Measurements from ENCODE around the gene TGFB2.

TGFB2 gene

DNA sequence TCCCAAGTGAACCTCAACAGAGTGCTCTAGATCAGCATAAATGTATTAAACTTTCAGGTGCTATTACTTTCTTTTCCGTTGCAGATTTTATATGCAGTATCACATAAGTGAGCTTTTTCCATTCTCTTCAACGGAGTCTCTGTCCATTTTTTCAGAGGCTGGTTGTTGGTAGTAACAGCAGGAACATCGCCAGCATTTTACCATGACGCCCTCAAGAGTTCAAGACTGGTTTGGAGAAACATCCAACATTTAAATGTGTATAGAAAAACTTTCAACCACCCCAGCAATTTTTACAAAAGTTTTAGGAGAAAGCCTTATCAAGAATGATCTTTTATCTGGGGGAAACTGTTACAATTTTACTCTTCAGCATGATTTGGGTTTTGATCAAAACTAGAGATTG is 117.0 kb downstream of the TGFB2 start:
- DNase-seq (ENCODE audit: low read depth in 2 of 2): no peak

DNA sequence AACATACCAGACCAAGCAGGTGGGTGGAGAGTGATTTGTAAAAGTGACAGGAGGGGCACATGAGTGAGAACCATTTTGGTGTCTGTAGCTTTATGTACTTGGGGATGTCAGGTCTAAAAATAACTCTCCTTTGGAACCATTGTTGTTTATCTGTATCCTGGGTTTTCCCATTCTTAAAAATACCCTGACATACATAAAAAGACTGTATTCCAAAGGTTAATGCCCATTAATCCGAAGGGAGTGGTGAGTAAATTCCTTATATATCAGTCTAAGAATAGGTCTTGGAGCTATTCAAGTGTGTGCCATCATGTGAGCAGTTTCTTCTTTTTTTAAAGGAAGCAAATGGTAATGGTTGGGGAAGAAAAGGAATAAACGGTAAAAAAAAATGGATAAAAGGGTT is 117.5 kb downstream of the TGFB2 start:
- DNase-seq (ENCODE audit: low read depth in 2 of 2): no peak

DNA sequence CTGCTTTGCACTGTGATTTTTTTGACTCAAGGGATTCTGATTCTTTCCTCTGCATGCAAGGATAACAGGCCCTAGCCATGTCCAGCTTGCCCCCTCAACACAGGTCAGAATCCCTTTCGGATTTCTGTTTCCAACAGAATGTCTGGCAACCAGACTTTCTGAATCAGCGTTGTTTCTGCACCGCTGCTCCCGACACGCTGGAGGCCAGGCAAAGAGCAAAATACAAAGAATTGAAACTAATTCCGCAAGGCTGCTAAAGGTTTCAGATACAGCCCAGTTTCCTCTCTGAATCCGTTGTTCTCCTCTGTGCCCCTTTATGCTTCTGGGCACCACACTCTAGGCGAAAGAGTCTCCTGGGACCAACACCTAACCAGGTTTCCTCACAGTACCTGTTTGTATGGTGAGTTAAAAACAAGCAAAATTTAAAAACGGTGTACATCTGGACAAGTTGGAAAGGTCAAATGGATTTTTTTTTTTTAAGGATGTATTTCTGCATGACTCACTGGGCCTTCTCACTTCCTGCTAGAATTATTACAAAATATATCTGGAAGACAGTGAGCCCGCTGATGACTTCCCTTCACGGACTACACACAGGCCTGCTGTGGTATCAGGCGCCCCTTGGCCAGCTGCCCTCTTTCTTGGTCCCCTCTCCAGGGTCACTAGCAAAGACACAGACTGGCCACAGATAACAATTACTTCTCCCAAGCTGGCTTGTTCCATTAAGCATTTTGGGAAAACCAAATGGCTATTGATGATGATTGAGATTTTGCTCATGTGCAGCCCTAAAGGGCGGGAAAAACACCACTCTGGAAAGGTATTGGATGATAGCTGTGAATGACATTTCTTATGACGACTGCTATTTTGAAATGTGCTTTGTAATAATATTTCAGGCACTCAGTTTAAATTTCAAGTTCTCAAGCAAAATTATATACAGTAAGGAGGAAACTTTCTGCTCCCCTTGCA is 118.3 kb downstream of the TGFB2 start:
- peak in 1 of 2 experiments; percentile 37 for DNase-seq (ENCODE audit: low read depth in 2 of 2)

DNA sequence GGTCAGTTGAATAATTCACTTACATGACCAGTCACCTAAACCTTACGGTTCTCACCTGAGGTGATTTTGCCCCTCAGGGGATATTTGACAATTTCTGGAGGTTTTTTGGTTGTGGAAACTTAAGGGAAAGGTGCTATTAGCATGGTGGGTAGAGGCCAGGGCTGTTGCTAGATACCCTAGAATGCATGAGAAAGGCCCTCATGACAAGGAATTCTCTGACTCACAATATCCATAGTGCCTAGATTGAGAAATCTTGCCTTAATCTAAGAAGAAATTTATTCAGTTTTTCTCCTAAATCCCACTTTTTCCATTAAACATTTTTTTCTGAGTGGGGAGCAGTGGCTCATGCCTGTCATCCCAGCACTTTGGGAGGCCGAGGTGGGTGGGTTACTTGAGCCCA is 119.7 kb downstream of the TGFB2 start:
- DNase-seq (ENCODE audit: low read depth in 2 of 2): no peak

DNA sequence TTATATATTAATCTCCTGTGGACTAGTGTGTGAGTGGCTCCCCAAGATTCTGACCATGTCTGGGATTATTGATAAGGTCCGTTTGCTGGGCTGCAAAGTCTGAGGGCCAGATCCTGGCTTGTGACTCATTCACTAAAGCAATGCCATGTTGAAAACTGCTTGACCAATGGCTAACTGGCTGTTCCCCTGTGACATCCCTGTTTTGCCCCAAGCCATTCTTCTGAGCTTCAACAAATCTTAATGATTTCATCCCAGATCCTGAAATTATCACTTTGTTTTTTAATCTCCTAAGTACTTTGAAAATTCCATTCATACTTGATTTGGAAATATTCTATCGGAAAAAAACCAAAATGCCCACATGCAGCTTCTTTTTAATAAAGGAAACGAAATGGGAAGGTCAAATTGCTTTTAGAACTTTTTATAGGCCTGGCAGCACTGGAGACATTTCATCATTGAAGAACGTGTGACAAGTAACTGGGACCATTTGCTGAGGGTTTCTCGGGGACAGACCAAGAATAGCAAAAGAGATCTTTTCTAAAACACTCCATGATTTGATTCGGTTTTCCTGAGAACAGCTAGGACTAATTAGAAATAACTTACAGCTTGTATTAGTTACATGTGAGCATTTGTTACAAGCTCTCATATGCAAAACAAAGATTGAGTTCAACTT is 121.3 kb downstream of the TGFB2 start:
- DNase-seq (ENCODE audit: low read depth in 2 of 2): no peak

DNA sequence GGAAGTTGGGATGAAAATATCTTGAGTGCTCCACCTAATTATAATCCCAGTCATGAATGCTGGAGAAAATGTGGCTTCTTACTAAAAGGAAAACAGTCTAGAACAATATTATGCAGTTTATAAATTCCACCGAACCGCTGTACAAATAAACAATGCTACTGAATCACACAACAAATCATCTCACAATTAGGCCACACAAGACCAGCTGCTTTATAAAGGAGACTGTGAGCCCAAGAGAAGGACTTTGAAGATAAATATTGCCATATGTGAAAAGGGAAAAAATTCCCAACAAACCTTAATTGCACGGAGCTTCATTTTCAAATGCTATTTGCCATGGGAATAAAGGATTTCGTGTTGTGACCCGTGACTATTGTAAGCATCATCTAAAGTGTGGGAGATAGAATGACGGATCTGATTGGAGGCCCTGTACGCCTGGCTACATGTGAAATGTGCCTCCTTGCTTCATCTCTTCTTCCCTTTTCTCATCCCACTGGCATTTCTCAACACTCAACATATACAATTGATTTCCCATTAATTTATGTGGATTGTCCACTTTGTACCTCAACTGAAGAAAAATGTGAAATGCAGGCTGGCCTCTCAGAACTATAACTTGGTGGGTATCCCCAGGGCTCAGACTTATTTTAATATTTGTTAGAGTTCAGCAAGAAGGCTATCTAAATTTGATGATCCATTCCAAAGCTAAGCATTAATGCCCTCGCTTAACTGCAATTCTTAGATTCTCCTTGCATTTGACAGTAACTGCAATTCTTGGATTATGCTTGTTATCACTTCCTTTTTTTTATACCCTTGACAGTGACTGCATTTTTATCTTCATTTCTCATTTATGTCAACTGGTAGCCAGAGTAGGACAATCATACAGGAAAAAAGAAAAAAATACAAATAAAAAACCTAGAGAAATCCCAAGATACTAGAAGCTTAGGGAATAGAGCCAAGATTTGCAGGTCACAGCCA is 122.3 kb downstream of the TGFB2 start:
- DNase-seq (ENCODE audit: low read depth in 2 of 2): peak; percentile 77 to 81

DNA sequence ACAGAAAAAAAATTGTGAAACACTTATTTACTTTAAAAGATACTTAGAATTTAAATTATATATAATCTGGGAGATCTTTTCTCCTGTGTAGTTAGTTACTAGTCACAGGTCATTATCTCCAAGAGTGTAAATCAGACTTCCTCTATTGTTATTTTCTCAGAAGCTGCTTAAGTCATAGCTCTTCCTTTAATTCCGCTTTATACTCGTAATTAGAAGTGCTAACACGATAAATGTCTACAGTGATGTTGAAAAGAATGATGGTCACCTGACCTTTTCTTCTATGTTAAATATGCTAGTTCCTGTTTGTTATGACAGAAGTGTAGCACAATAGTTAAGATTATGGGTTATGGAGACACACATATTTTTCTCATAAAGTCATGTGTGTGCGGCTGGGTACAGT is 123.6 kb downstream of the TGFB2 start:
- no peak for DNase-seq (ENCODE audit: low read depth in 2 of 2)

DNA sequence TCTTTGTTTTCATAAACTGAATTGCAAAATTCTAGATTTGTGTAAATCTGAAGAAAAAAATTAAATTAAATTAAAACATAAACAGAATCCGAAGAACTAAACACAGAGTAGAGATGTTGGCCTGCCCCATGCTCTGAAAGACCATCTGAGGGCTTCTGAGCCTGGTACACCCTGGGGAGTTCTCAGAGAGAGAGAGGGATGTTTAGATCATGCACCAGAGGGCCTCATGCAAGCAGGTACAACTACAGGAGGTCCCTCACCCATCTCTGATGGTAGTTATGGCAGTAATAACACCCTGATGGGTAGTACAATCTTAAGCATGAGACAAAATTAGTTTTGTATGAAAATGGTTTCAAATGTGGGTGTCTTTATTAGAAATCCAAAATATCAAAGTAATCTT is 127.7 kb downstream of the TGFB2 start:
- no peak for DNase-seq (ENCODE audit: low read depth in 2 of 2)

DNA sequence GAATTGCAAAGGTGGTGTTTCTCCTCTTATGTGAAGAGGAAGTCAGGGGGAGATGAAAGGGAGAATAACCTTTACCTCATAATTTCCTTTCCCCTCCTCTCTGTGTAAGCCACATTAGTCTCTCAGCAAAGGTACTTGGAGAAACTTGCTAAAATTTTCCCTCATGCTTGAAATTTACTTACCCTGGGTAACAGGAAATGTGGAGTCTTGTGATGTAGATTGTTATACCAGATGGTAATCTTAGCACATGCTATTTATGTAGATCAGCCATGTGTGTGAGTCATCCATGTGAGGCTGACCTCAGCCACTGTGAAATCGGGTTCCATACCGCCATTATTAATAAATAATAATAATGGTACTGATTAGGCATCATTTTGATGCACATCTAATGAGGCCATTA is 128.4 kb downstream of the TGFB2 start:
- no peak for DNase-seq (ENCODE audit: low read depth in 2 of 2)

DNA sequence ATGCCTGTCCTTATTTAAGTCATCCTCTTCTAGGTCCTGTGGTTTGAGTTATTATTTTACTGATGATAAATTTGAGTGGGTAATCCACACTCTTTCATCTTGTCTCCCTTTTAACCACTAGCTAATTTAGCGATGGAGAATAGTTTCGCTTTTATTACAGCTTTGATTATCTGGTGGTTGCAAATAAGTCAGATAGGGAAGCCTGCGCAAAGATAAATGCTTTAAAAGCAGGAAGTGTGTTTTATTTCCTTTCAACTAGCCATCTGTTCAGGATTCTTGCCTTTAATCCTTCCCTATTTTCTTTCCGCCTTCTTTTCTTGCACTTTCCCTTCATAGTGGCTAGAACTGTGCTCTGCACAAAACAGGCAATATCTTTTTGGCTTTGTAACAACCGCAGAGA is 129.0 kb downstream of the TGFB2 start:
- DNase-seq (ENCODE audit: low read depth in 2 of 2): no peak

DNA sequence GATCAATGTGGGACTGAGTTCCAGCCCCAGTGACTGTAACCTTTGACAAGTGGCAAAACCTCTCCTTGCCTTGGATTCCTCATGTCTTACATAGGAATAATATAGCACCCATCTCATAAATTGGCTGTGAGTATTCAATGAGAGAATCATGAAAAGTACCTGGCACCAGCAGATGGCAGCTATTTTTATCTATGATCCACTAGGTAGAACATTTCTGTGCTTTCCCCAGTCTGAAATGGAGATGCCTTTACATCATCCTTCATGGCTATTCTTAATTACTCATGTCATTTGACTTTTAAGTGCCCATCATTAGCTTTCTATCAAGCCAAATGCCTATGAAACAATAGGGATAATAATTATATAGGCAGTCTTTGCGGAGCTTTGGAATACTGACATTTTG is 130.1 kb downstream of the TGFB2 start:
- DNase-seq (ENCODE audit: low read depth in 2 of 2): no peak

DNA sequence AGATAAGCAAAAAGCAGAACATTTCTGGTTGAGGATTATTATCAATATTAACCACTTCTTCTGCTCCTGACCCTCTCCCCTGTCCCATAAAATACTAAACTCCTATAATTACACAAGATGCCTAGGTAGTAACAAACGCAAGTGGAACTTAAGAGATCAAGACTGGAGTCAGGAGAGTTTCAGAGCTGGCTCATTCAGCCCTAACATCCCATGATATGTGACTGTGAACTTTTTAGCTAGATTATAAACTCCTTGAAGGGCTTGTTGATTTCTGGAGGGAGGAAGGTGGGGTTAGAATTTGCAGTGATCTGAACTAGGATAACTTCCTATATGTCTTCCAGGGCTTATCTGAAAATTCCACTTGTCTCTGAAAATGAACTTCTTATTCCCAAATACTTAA is 130.6 kb downstream of the TGFB2 start:
- no peak for DNase-seq (ENCODE audit: low read depth in 2 of 2)

DNA sequence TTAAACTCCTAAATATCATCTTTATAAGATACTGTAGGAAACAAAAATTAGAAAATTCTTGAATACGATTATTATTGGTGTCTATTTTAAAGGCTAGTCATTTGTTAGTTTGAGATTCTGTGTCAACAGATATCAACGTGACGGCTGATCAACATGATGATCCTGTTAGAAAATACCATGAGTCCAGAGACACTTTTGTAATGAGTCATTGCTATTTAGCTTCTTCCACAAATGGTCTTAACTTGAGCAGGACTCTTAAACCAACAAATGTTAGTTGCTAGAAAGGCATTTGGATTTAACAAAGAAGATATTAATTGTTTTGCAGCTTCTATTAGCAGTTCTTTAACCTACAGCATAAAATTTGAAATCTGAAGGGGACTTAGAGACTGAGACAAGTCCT is 131.2 kb downstream of the TGFB2 start:
- DNase-seq (ENCODE audit: low read depth in 2 of 2): peak; percentile 79 to 80

DNA sequence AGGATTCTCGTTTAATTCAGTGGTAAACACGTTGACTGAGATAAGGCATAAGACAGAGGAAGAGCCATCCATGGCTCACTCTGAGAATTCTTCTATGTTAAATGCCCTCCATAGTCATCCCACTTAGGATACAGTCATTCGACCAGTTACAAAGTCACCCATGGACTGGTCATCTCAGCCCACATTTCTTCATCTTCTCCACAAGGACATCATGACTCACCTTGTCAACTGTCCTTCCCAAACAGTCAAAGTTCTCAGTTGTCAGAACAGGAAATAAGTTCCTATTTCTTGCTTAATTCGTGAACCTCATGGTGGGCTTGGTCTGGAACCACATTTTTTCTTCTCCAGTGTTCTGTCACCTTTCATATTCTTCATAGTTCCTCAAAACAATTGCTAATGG is 133.2 kb downstream of the TGFB2 start:
- no peak for DNase-seq (ENCODE audit: low read depth in 2 of 2)

DNA sequence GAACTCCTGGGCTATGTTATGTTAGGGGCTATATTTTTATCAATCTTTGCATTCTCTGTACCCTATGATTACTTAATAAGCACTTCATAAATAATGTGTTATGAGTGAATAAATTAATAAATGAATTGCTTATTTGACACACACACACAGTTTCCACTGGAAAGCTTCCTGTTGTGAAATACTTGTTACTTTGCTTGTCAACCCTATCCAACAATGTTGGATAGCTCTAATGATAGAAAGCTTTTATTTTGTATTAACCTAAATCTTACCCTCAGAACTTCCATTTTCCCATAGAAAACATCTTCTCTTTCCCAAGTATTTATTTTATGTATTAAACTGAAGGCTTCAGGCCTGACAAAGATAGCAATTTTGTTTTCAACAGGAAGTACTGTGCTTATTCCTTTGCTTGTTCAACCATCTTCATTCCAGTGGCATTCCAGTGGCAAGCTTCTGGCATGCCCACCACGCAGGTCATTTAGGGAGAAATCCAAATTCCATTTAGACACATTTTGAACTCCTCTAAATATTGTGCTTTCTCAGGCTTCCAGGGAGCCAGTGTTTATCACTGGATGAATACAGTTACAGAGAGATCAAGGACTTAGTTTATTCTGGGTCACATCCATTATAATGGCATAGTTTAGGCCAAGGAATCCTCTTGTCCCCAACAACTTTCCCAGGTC is 134.4 kb downstream of the TGFB2 start:
- DNase-seq (ENCODE audit: low read depth in 2 of 2): peak; percentile 59 to 68

DNA sequence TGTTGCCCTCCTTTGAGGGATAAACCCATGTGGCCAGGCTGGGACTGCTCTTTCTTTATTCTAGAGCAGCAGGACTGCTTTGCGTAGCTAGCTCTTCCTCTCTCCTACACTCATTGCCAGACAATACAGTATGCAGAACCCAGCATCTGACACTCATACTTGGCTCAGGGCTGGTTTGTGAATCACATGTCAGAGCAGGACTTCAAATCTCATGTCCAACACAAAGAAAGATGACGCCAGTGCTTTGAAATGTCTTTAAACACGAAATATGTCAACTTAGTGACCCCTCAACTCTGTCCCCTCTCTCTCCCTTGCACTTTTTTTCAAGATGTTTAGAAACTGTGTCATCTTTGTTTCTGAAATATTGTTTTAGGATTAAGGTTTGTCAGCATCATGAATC is 135.0 kb downstream of the TGFB2 start:
- DNase-seq (ENCODE audit: low read depth in 2 of 2): peak; percentile 64 to 65

DNA sequence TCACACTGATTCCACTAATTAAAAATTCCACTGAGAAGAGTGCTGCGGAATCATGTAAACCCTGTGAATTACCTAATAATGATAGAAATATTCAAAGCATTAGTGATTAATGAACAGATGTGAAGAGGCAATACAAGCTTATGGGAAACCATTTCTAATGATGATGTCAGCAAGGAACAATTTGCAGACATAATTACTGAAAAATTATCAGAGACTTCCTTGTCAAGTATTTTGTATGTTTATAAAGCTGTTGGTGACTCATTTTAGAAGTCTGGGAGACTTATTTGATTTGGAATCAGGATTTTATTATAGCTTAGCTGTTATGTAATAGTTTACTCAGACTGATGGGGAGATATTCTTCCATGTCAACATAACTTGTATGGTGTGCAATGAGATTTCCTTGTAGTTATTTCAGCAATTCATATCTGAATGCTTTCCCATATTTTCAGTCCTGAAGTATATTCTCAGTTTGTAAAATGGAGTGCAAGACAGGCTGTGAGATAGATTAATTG is 135.5 kb downstream of the TGFB2 start:
- peak; percentile 87 to 89 for DNase-seq (ENCODE audit: low read depth in 2 of 2)

DNA sequence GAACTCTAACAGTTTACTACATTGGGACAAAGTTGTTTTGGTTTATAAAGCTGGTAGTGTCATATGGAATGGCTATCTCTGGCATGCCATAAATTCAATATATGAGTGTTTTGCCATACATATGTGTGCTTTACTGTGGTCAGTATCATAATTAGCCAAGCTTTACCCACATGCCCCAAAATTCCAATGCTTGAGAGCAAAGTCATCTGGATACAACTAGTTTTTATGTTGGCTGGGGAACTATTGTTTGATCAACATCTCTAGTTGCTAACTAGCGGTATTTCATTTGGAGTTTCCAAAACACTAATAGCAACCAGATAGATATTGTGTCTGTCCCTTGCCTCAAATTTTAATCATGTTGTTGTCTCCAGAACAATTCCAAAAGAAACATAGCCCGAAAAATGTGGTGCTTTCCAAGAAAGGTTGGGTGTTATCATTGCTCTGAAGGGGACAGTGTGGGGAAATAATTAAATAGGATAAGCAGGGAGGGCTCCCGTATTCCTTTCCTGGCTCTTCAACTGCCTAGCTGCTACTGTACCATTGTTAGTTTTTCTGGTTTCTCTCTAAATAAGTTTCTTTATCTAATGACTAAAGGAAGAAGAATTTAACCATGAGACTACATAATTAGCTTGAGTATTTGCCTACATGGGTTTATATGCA is 136.1 kb downstream of the TGFB2 start:
- no peak for DNase-seq (ENCODE audit: low read depth in 2 of 2)

DNA sequence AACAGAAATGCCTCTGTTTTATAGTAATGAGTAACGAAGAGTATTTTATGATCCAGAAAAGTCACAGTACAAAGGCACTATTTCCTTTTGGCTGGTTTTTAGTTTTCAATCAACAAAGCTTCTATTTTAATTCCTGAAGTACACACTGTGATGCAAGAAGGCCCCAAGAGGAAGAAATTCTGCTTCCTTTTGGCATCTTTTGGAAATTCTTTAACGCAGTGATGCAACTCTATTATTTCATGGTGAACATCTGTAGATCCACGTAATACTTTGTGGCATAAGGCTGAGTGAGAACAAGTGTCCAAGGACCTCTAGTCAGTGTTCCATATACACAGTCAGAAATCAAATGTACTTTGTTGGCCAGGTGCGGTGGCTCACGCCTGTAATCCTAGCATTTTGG is 137.5 kb downstream of the TGFB2 start:
- peak; percentile 40 to 41 for DNase-seq (ENCODE audit: low read depth in 2 of 2)

DNA sequence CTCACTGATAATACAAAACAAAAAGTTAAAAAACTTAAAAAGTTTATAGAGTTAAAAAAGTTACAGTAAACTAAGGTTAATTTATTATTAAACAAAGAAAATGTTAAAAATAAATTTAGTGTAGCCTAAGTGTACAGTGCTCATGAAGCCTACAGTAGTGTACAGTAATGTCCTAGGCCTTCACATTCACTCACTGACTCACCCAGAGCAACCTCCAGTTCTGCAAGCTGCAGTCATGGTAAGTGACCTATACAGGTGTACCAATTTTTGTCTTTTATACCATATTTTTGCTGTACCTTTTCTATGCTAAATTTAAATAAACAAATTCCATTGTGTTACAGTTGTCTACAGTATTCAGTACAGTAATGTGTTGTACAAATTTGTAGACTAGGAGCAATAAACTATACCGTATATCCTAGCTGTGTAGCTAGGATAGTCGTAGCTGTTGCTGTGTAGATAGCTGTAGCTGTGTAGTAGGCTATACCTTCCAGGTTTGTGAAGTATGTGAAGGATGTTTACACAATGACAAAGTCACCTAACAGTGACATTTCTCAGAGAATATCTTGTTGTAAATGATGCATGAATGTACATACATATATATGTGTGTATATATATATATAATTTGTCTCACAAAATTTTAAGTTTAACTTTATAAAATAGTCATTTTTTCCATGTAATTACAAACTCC is 140.2 kb downstream of the TGFB2 start:
- DNase-seq (ENCODE audit: low read depth in 2 of 2): no peak
